Activated CD4-positive, alpha-beta T cell treated with anti-CD3 and anti-CD28 coated beads, Interleukin-2, Interleukin-6, amounts not matched to agents 100 ng/mL and 50 ng/mL, durations not matched to agents 16 hours and 8 hours (primary cell): ENCODE data around the gene FSTL3.
A peak's percentile ranks its signal among the peaks of the same experiment; 100 is the strongest.
"Not testable (repeated sequence)": the region's sequence is repeated elsewhere in the genome, so short reads cannot be mapped to it uniquely, and the experiment has no call there.

Experiments
- DNase-seq: peaks from one replicate; pipeline ENCODE4 v3.0.0-alpha.2; 2020

FSTL3 gene

GRCh38 chr19:682678-683320, 6.6 kb downstream of the FSTL3 start:
- no peak for DNase-seq

GRCh38 chr19:685454-685931, 9.3 kb downstream of the FSTL3 start:
- DNase-seq = no peak

GRCh38 chr19:686589-687297, 10.6 kb downstream of the FSTL3 start:
- DNase-seq = no peak

- DNase-seq = no peak
Measured at GRCh38 chr19:687569-688166, 11.5 kb downstream of the FSTL3 start.

- DNase-seq = no peak
Measured at GRCh38 chr19:688214-688613, 12.0 kb downstream of the FSTL3 start.

- no peak for DNase-seq
Measured at GRCh38 chr19:688992-689391, 12.8 kb downstream of the FSTL3 start.

GRCh38 chr19:690203-690602, 14.0 kb downstream of the FSTL3 start:
- DNase-seq = no peak

- DNase-seq = no peak
Measured at GRCh38 chr19:694481-695351, 18.5 kb downstream of the FSTL3 start.

GRCh38 chr19:695352-695949, 19.3 kb downstream of the FSTL3 start, which contains the start of gene PRSS57:
TSS of gene PRSS57 (minus strand) at chr19:695452. CDS start at chr19:695430, 22 bp downstream.
- no peak for DNase-seq

- DNase-seq = not testable (repeated sequence)
Measured at GRCh38 chr19:698529-698928, 22.3 kb downstream of the FSTL3 start.

GRCh38 chr19:699885-700284, 23.7 kb downstream of the FSTL3 start:
- not testable (repeated sequence) for DNase-seq

GRCh38 chr19:702847-703246, 26.7 kb downstream of the FSTL3 start:
- not testable (repeated sequence) for DNase-seq

- no peak for DNase-seq
Measured at GRCh38 chr19:703329-703650, 27.1 kb downstream of the FSTL3 start.

- peak; percentile 74 for DNase-seq
Measured at GRCh38 chr19:703651-704446, 27.7 kb downstream of the FSTL3 start.

GRCh38 chr19:704447-704741, 28.2 kb downstream of the FSTL3 start:
- DNase-seq = no peak

GRCh38 chr19:708154-709143, 32.3 kb downstream of the FSTL3 start, which contains the start of gene PALM:
TSS of gene PALM (plus strand) at chr19:708935. CDS start at chr19:709147, 212 bp downstream.
- no peak for DNase-seq

- no peak for DNase-seq
Measured at GRCh38 chr19:709196-709964, 33.2 kb downstream of the FSTL3 start.

GRCh38 chr19:709965-710571, 33.9 kb downstream of the FSTL3 start:
- no peak for DNase-seq

GRCh38 chr19:710767-711166, 34.6 kb downstream of the FSTL3 start:
- DNase-seq = no peak
